ENCODE results near the gene PCDHA10. TPM values are rescaled to one million over a fixed set of nuclear protein-coding genes. Genes with fewer than 3 reads are reported as not detected.
"Not testable (repeated sequence)": the region's sequence is repeated elsewhere in the genome, so short reads cannot be mapped to it uniquely, and the experiment has no call there.

Gene PCDHA10
- 0.25 TPM for total RNA-seq

- Histone ChIP-seq H3K4me1 (no peaks in the 10 kb centered on the region), H3K4me3 (peak within 1 kb of the TSS in 1 of 2 donors; percentile 24), H3K36me3 (no peaks in the 10 kb centered on the region), H3K9me3 (no peaks in the 10 kb centered on the region), H3K27me3 (no peaks in the 10 kb centered on the region), H3K27ac (no peak within 1 kb of the TSS)
- TF ChIP-seq POLR2A (IDR thresholded peaks at IDR 0.05) (no peak), CTCF (IDR thresholded peaks at IDR 0.05) (peak in 2 of 3 experiments; percentile 8 to 32)
- intact Hi-C loops (cut with DNase I): no loop called here
- DNase-seq (ENCODE audit: extremely low spot score in 2 of 2): no peak
Measured at GRCh38 chr5:140855772-140856674, at the start of gene PCDHA10. TSS of gene PCDHA10 (plus strand) at chr5:140855897. CDS start at chr5:140856049, 152 bp downstream.

GRCh38 chr5:140806834-140807775 is 48.6 kb upstream of the PCDHA10 start, which contains the start of gene PCDHA4:
TSS of gene PCDHA4 (plus strand) at chr5:140807068.
- TF ChIP-seq CTCF (IDR thresholded peaks at IDR 0.05): no peak
- TF ChIP-seq POLR2A (IDR thresholded peaks at IDR 0.05): no peak
- TF ChIP-seq POLR2AphosphoS5 (IDR thresholded peaks at IDR 0.05; ENCODE audit: insufficient read depth in 1 of 2, low read depth in 1 of 2): no peak
- no peak within 1 kb of the TSS for H3K27ac ChIP-seq
- H3K9me3 ChIP-seq: peaks cover 7% of the 10 kb centered on the region
- intact Hi-C loops (cut with DNase I): no loop called here
- H3K27me3 ChIP-seq: no peaks in the 10 kb centered on the region
- no peaks in the 10 kb centered on the region for H3K36me3 ChIP-seq
- no peak for DNase-seq (ENCODE audit: extremely low spot score in 2 of 2)
- peak within 1 kb of the TSS; percentile 13 to 41 for H3K4me3 ChIP-seq
- no peaks in the 10 kb centered on the region for H3K4me1 ChIP-seq

- intact Hi-C loops (cut with DNase I); H3K9me3 ChIP-seq; H3K4me1 ChIP-seq; H3K27me3 ChIP-seq; H3K27ac ChIP-seq; H3K4me3 ChIP-seq; H3K36me3 ChIP-seq; DNase-seq (ENCODE audit: extremely low spot score in 2 of 2): not testable (repeated sequence)
Measured at GRCh38 chr5:140808241-140808888, 47.3 kb upstream of the PCDHA10 start.

GRCh38 chr5:140808889-140809291 is 46.8 kb upstream of the PCDHA10 start:
- DNase-seq (ENCODE audit: extremely low spot score in 2 of 2): no peak
- no peak for TF ChIP-seq CTCF (IDR thresholded peaks at IDR 0.05)
- no peak for TF ChIP-seq POLR2AphosphoS5 (IDR thresholded peaks at IDR 0.05; ENCODE audit: insufficient read depth in 1 of 2, low read depth in 1 of 2)
- H3K4me3 ChIP-seq: no peak overlapping the region
- H3K27ac ChIP-seq: no peak overlapping the region
- no peaks in the 10 kb centered on the region for H3K9me3 ChIP-seq
- H3K27me3 ChIP-seq: no peaks in the 10 kb centered on the region
- H3K36me3 ChIP-seq: no peaks in the 10 kb centered on the region
- intact Hi-C loops (cut with DNase I): no loop called here
- no peaks in the 10 kb centered on the region for H3K4me1 ChIP-seq

Measured in vagina (tissue), 2 donors.